ENCODE results near the gene TM9SF1. TPM values are rescaled to one million over a fixed set of nuclear protein-coding genes. Genes with fewer than 3 reads are reported as not detected.
A peak's percentile ranks its signal among the peaks of the same experiment; 100 is the strongest.

The TM9SF1 gene
- total and polyA plus RNA-seq, 12 donors: 10.8 to 36.4 (median 18.7) TPM

GRCh38 chr14:24240110-24240918, 45.1 kb upstream of the TM9SF1 start:
- no peaks in the 10 kb centered on the region for H3K27me3 ChIP-seq
- intact Hi-C loops (cut with DNase I): loop anchor here in 6 of 10 donors (5.0 to 10.0 kb wide), 2 partner anchors 57 to 194 kb away; partner anchors contain the start of genes DHRS1 (in 2 of the 6) and NOP9 (in 2 of the 6)
- H3K9me3 ChIP-seq: no peaks in the 10 kb centered on the region
- peak overlapping the region in 6 of 10 donors; percentile 3 to 99 (median 31) for H3K27ac ChIP-seq
- 88 to 90% methylated on average over 9 of the region's 9 CpGs for WGBS, 2 donors
- H3K36me3 ChIP-seq: peaks cover 0 to 63% (median 48%) of the 10 kb centered on the region in 9 donors
- no peak for ATAC-seq
- DNase-seq: no peak
- peak overlapping the region in 2 of 10 donors; percentile 82 to 85 for H3K4me3 ChIP-seq
- TF ChIP-seq CTCF (IDR thresholded peaks at IDR 0.05): no peak
- peaks cover 10 to 67% (median 48%) of the 10 kb centered on the region in 9 donors for H3K4me1 ChIP-seq

GRCh38 chr14:24238527-24239037, 43.3 kb upstream of the TM9SF1 start:
- Histone ChIP-seq H3K9me3 (no peaks in the 10 kb centered on the region), H3K4me1 (peaks cover 16 to 83% (median 62%) of the 10 kb centered on the region in 9 donors), H3K27me3 (no peaks in the 10 kb centered on the region), H3K4me3 (no peak overlapping the region), H3K36me3 (peaks cover 0 to 76% (median 48%) of the 10 kb centered on the region in 9 donors), H3K27ac (peak overlapping the region in 1 of 10 donors; percentile 10)
- ATAC-seq (no peak), DNase-seq (no peak)
- WGBS, 2 donors: 91 to 93% methylated on average over 5 of the region's 5 CpGs
- TF ChIP-seq CTCF (IDR thresholded peaks at IDR 0.05): no peak
- intact Hi-C loops (cut with DNase I): loop anchor here in 1 of 10 donors (10.0 kb wide), 1 partner anchor 196 kb away; no protein-coding TSS in a partner anchor

GRCh38 chr14:24238123-24238522, 42.9 kb upstream of the TM9SF1 start:
- ATAC-seq (no peak), DNase-seq (no peak)
- H3K27ac ChIP-seq: peak overlapping the region in 1 of 10 donors; percentile 7
- H3K27me3 ChIP-seq: no peaks in the 10 kb centered on the region
- no peak overlapping the region for H3K4me3 ChIP-seq
- intact Hi-C loops (cut with DNase I): loop anchor here in 1 of 10 donors (10.0 kb wide), 1 partner anchor 197 kb away; no protein-coding TSS in a partner anchor
- peaks cover 0 to 76% (median 48%) of the 10 kb centered on the region in 9 donors for H3K36me3 ChIP-seq
- no peaks in the 10 kb centered on the region for H3K9me3 ChIP-seq
- peaks cover 18 to 83% (median 62%) of the 10 kb centered on the region in 9 donors for H3K4me1 ChIP-seq
- no peak for TF ChIP-seq CTCF (IDR thresholded peaks at IDR 0.05)
- WGBS, 2 donors: 87 to 89% methylated on average over 5 of the region's 5 CpGs

GRCh38 chr14:24237463-24237955, 42.3 kb upstream of the TM9SF1 start:
- H3K4me1 ChIP-seq: peaks cover 18 to 82% (median 61%) of the 10 kb centered on the region in 9 donors

More at GRCh38 chr14:24237463-24237955, 42.3 kb upstream of the TM9SF1 start:
- ATAC-seq: no peak
- intact Hi-C loops (cut with DNase I): loop anchor here in 1 of 10 donors (10.0 kb wide), 1 partner anchor 197 kb away; no protein-coding TSS in a partner anchor
- Histone ChIP-seq H3K27me3 (no peaks in the 10 kb centered on the region), H3K9me3 (no peaks in the 10 kb centered on the region), H3K4me3 (no peak overlapping the region), H3K36me3 (peaks cover 0 to 76% (median 48%) of the 10 kb centered on the region in 9 donors), H3K27ac (peak overlapping the region in 1 of 10 donors; percentile 10)
- no peak for TF ChIP-seq CTCF (IDR thresholded peaks at IDR 0.05)
- no peak for DNase-seq
- 81 to 85% methylated on average over 2 of the region's 2 CpGs for WGBS, 2 donors
